Measurements from ENCODE around the gene NELFB. TPM values are rescaled to one million over a fixed set of nuclear protein-coding genes. Genes with fewer than 3 reads are reported as not detected.

Gene NELFB
- total RNA-seq, 2 experiments from 2014 or later = 62.6 to 74.8 TPM

GRCh38 chr9:137214620-137215019 lies 40.5 kb upstream of the NELFB start:
- TF ChIP-seq CTCF (conservative IDR thresholded peaks at IDR 0.05; ENCODE audit: low read length) (no peak), EZH2phosphoT487 (IDR thresholded peaks at IDR 0.05; ENCODE audit: borderline replicate concordance, low read depth, low read length) (no peak)
- no peak overlapping the region for H3K4me2 ChIP-seq (ENCODE audit: low read length)
- DNase-seq (ENCODE audit: low spot score) = no peak
- H3K36me3 ChIP-seq (ENCODE audit: insufficient read depth, low read length) = peaks cover 65% of the 10 kb centered on the region
- H3K4me1 ChIP-seq (ENCODE audit: insufficient read depth, low read length, poor library complexity, severe bottlenecking) = no peaks in the 10 kb centered on the region
- H2AFZ ChIP-seq (ENCODE audit: low read length) = no peak overlapping the region
- H3K9me2 ChIP-seq (ENCODE audit: insufficient read depth, low read length) = no peaks in the 10 kb centered on the region
- no peaks in the 10 kb centered on the region for H4K20me1 ChIP-seq (ENCODE audit: insufficient read depth, low read length)
- intact Hi-C loops (cut with micrococcal nuclease; ENCODE audit: unreplicated experiment) = no loop called here
- H3K79me2 ChIP-seq (ENCODE audit: insufficient read depth, low read depth, low read length) = no peaks in the 10 kb centered on the region
- H3K9me3 ChIP-seq (ENCODE audit: low read length) = no peaks in the 10 kb centered on the region
- no peak overlapping the region for H3K27ac ChIP-seq (ENCODE audit: low read depth, low read length, poor library complexity, severe bottlenecking)
- no peak overlapping the region for H3K4me3 ChIP-seq (ENCODE audit: low read depth, low read length, poor library complexity, severe bottlenecking)
- CTCF ChIA-PET (ENCODE audit: unreplicated experiment) = no interaction called here
- no TSS peak for BruUV-seq (replicated peaks)
- POLR2A ChIA-PET = no interaction called here

- Histone ChIP-seq H3K4me3 (ENCODE audit: low read depth, low read length, poor library complexity, severe bottlenecking) (no peak overlapping the region), H3K9me2 (ENCODE audit: insufficient read depth, low read length) (no peaks in the 10 kb centered on the region), H3K27ac (ENCODE audit: low read depth, low read length, poor library complexity, severe bottlenecking) (no peak overlapping the region), H3K9me3 (ENCODE audit: low read length) (no peaks in the 10 kb centered on the region), H4K20me1 (ENCODE audit: insufficient read depth, low read length) (no peaks in the 10 kb centered on the region), H2AFZ (ENCODE audit: low read length) (no peak overlapping the region), H3K4me2 (ENCODE audit: low read length) (no peak overlapping the region), H3K79me2 (ENCODE audit: insufficient read depth, low read depth, low read length) (no peaks in the 10 kb centered on the region), H3K4me1 (ENCODE audit: insufficient read depth, low read length, poor library complexity, severe bottlenecking) (no peaks in the 10 kb centered on the region), H3K36me3 (ENCODE audit: insufficient read depth, low read length) (peaks cover 58% of the 10 kb centered on the region)
- TF ChIP-seq EZH2phosphoT487 (IDR thresholded peaks at IDR 0.05; ENCODE audit: borderline replicate concordance, low read depth, low read length) = no peak
- TF ChIP-seq CTCF (conservative IDR thresholded peaks at IDR 0.05; ENCODE audit: low read length) = no peak
- ChIA-PET CTCF (ENCODE audit: unreplicated experiment) (no interaction called here), POLR2A (interaction anchor here (0.9 kb wide), 1 partner anchor 11 kb away, joined by 4 read pairs; no protein-coding TSS in a partner anchor)
- no TSS peak for BruUV-seq (replicated peaks)
- no peak for DNase-seq (ENCODE audit: low spot score)
- intact Hi-C loops (cut with micrococcal nuclease; ENCODE audit: unreplicated experiment) = no loop called here
Measured at GRCh38 chr9:137215196-137215986, 39.7 kb upstream of the NELFB start.
